ENCODE results near the gene CXorf66.
"Not testable (repeated sequence)": the region's sequence is repeated elsewhere in the genome, so short reads cannot be mapped to it uniquely, and the experiment has no call there.

CXorf66 gene

GRCh38 chrX:139932901-139933796 lies 32.2 kb downstream of the CXorf66 start, which contains the start of gene ATP11C:
TSS of gene ATP11C (minus strand) at chrX:139933053. CDS start at chrX:139932042, 1,011 bp downstream.
- H3K4me3 Mint-ChIP-seq = peak within 1 kb of the TSS; percentile 81
- H3K9me3 Mint-ChIP-seq = no peaks in the 10 kb centered on the region
- peak within 1 kb of the TSS; percentile 92 for H3K27ac Mint-ChIP-seq
- peaks cover 22% of the 10 kb centered on the region for H3K4me1 Mint-ChIP-seq (ENCODE audit: low read depth)
- peaks cover 17% of the 10 kb centered on the region for H3K27me3 Mint-ChIP-seq
- H3K36me3 Mint-ChIP-seq (ENCODE audit: low read depth) = no peaks in the 10 kb centered on the region
- DNase-seq = peak; percentile 86

- H3K4me3 Mint-ChIP-seq = peak overlapping the region; percentile 81
- H3K27ac Mint-ChIP-seq = peak overlapping the region; percentile 92
- peaks cover 22% of the 10 kb centered on the region for H3K4me1 Mint-ChIP-seq (ENCODE audit: low read depth)
- H3K9me3 Mint-ChIP-seq = no peaks in the 10 kb centered on the region
- no peak for DNase-seq
- peaks cover 17% of the 10 kb centered on the region for H3K27me3 Mint-ChIP-seq
- no peaks in the 10 kb centered on the region for H3K36me3 Mint-ChIP-seq (ENCODE audit: low read depth)
Measured at GRCh38 chrX:139932073-139932900, 33.0 kb downstream of the CXorf66 start.

GRCh38 chrX:139931646-139932072 lies 33.7 kb downstream of the CXorf66 start:
- Mint-ChIP-seq H3K4me3 (peak overlapping the region; percentile 81), H3K27me3 (peaks cover 20% of the 10 kb centered on the region), H3K27ac (peak overlapping the region; percentile 75), H3K36me3 (ENCODE audit: low read depth) (no peaks in the 10 kb centered on the region), H3K4me1 (ENCODE audit: low read depth) (peaks cover 25% of the 10 kb centered on the region), H3K9me3 (no peaks in the 10 kb centered on the region)
- peak; percentile 60 for DNase-seq

GRCh38 chrX:139930916-139931645 lies 34.2 kb downstream of the CXorf66 start:
- H3K4me1 Mint-ChIP-seq (ENCODE audit: low read depth) = peaks cover 25% of the 10 kb centered on the region
- H3K4me3 Mint-ChIP-seq = peak overlapping the region; percentile 81
- H3K27ac Mint-ChIP-seq = peak overlapping the region; percentile 75
- no peaks in the 10 kb centered on the region for H3K36me3 Mint-ChIP-seq (ENCODE audit: low read depth)
- H3K9me3 Mint-ChIP-seq = no peaks in the 10 kb centered on the region
- DNase-seq = peak; percentile 50
- H3K27me3 Mint-ChIP-seq = peaks cover 20% of the 10 kb centered on the region

- Mint-ChIP-seq H3K27ac (no peak overlapping the region), H3K9me3 (no peaks in the 10 kb centered on the region)
- no peak for DNase-seq
Measured at GRCh38 chrX:139930401-139930800, 34.9 kb downstream of the CXorf66 start.

GRCh38 chrX:139929876-139930275 lies 35.4 kb downstream of the CXorf66 start:
- no peaks in the 10 kb centered on the region for H3K9me3 Mint-ChIP-seq
- H3K27me3 Mint-ChIP-seq = peaks cover 28% of the 10 kb centered on the region
- H3K4me1 Mint-ChIP-seq (ENCODE audit: low read depth) = peaks cover 33% of the 10 kb centered on the region
- no peak for DNase-seq
- H3K27ac Mint-ChIP-seq = no peak overlapping the region
- no peaks in the 10 kb centered on the region for H3K36me3 Mint-ChIP-seq (ENCODE audit: low read depth)
- no peak overlapping the region for H3K4me3 Mint-ChIP-seq

More at GRCh38 chrX:139930401-139930800, 34.9 kb downstream of the CXorf66 start:
- Mint-ChIP-seq H3K36me3 (ENCODE audit: low read depth) (no peaks in the 10 kb centered on the region), H3K4me3 (peak overlapping the region; percentile 81), H3K4me1 (ENCODE audit: low read depth) (peaks cover 30% of the 10 kb centered on the region), H3K27me3 (peaks cover 26% of the 10 kb centered on the region)

- peaks cover 43% of the 10 kb centered on the region for H3K4me1 Mint-ChIP-seq (ENCODE audit: low read depth)
- H3K27me3 Mint-ChIP-seq = peaks cover 12% of the 10 kb centered on the region
- no peak overlapping the region for H3K4me3 Mint-ChIP-seq
- H3K9me3 Mint-ChIP-seq = no peaks in the 10 kb centered on the region
- peaks cover 2% of the 10 kb centered on the region for H3K36me3 Mint-ChIP-seq (ENCODE audit: low read depth)
- no peak overlapping the region for H3K27ac Mint-ChIP-seq
- DNase-seq = no peak
Measured at GRCh38 chrX:139924696-139925095, 40.6 kb downstream of the CXorf66 start.

- no peak for DNase-seq
- H3K27ac Mint-ChIP-seq = no peak overlapping the region
- no peak overlapping the region for H3K4me3 Mint-ChIP-seq
- H3K9me3 Mint-ChIP-seq = no peaks in the 10 kb centered on the region
- H3K4me1 Mint-ChIP-seq (ENCODE audit: low read depth) = peaks cover 38% of the 10 kb centered on the region
- H3K27me3 Mint-ChIP-seq = peaks cover 12% of the 10 kb centered on the region
- peaks cover 2% of the 10 kb centered on the region for H3K36me3 Mint-ChIP-seq (ENCODE audit: low read depth)
Measured at GRCh38 chrX:139924069-139924695, 41.1 kb downstream of the CXorf66 start.

GRCh38 chrX:139921142-139921541 lies 44.2 kb downstream of the CXorf66 start:
- peaks cover 37% of the 10 kb centered on the region for H3K4me1 Mint-ChIP-seq (ENCODE audit: low read depth)
- H3K9me3 Mint-ChIP-seq; DNase-seq; H3K27me3 Mint-ChIP-seq; H3K4me3 Mint-ChIP-seq; H3K27ac Mint-ChIP-seq; H3K36me3 Mint-ChIP-seq (ENCODE audit: low read depth): not testable (repeated sequence)

GRCh38 chrX:139920316-139920715 lies 45.0 kb downstream of the CXorf66 start:
- no peak overlapping the region for H3K4me3 Mint-ChIP-seq
- DNase-seq = no peak
- peaks cover 30% of the 10 kb centered on the region for H3K4me1 Mint-ChIP-seq (ENCODE audit: low read depth)
- peaks cover 2% of the 10 kb centered on the region for H3K36me3 Mint-ChIP-seq (ENCODE audit: low read depth)
- H3K27me3 Mint-ChIP-seq = peaks cover 1% of the 10 kb centered on the region
- H3K9me3 Mint-ChIP-seq = no peaks in the 10 kb centered on the region
- H3K27ac Mint-ChIP-seq = no peak overlapping the region

- Mint-ChIP-seq H3K4me1 (ENCODE audit: low read depth) (peaks cover 20% of the 10 kb centered on the region), H3K27me3 (peaks cover 11% of the 10 kb centered on the region), H3K4me3 (no peak overlapping the region), H3K27ac (no peak overlapping the region), H3K9me3 (no peaks in the 10 kb centered on the region), H3K36me3 (ENCODE audit: low read depth) (peaks cover 7% of the 10 kb centered on the region)
- DNase-seq = no peak
Measured at GRCh38 chrX:139914421-139914820, 50.9 kb downstream of the CXorf66 start.

- Mint-ChIP-seq H3K27me3 (peaks cover 12% of the 10 kb centered on the region), H3K36me3 (ENCODE audit: low read depth) (peaks cover 5% of the 10 kb centered on the region), H3K4me1 (ENCODE audit: low read depth) (peaks cover 33% of the 10 kb centered on the region), H3K27ac (peak overlapping the region; percentile 53), H3K9me3 (no peaks in the 10 kb centered on the region), H3K4me3 (no peak overlapping the region)
- no peak for DNase-seq
Measured at GRCh38 chrX:139909712-139910111, 55.6 kb downstream of the CXorf66 start.

GRCh38 chrX:139907078-139907477 lies 58.2 kb downstream of the CXorf66 start:
- Mint-ChIP-seq H3K27me3 (peaks cover 12% of the 10 kb centered on the region), H3K4me3 (no peak overlapping the region), H3K27ac (no peak overlapping the region), H3K9me3 (no peaks in the 10 kb centered on the region), H3K36me3 (ENCODE audit: low read depth) (no peaks in the 10 kb centered on the region), H3K4me1 (ENCODE audit: low read depth) (peaks cover 33% of the 10 kb centered on the region)
- DNase-seq = no peak

- H3K9me3 Mint-ChIP-seq = no peaks in the 10 kb centered on the region
- no peak for DNase-seq
- H3K36me3 Mint-ChIP-seq (ENCODE audit: low read depth) = no peaks in the 10 kb centered on the region
- peaks cover 7% of the 10 kb centered on the region for H3K27me3 Mint-ChIP-seq
- H3K27ac Mint-ChIP-seq = no peak overlapping the region
- H3K4me1 Mint-ChIP-seq (ENCODE audit: low read depth) = peaks cover 29% of the 10 kb centered on the region
- no peak overlapping the region for H3K4me3 Mint-ChIP-seq
Measured at GRCh38 chrX:139905743-139906142, 59.6 kb downstream of the CXorf66 start.

Measured in activated T-cell treated with anti-CD3 and anti-CD28 coated beads, Interleukin-2, amount 50 U/mL, for 24 hours (primary cell).